ENCODE data around the gene GBE1. TPM values are rescaled to one million over a fixed set of nuclear protein-coding genes. Genes with fewer than 3 reads are reported as not detected.
A peak's percentile ranks its signal among the peaks of the same experiment; 100 is the strongest.

GBE1 gene
- 27.0 TPM for polyA plus RNA-seq (2013)

- Histone ChIP-seq H3K27ac (ENCODE audit: insufficient read depth in 1 of 2, low read depth in 1 of 2, low read length in 2 of 2, poor library complexity in 1 of 2, severe bottlenecking in 2 of 2) (peak within 1 kb of the TSS; percentile 95 to 97), H3K36me3 (ENCODE audit: control insufficient read depth in 4 of 4, insufficient read depth in 4 of 4, low read length in 3 of 4) (peaks cover 5 to 22% (median 7%) of the 10 kb centered on the region in 4 experiments), H3K9me3 (ENCODE audit: control extremely low read depth in 1 of 5, control insufficient read depth in 4 of 5, insufficient read depth in 2 of 5, low read depth in 1 of 5, low read length in 4 of 5) (peaks cover 0 to 7% (median 3%) of the 10 kb centered on the region in 5 experiments), H3K4me3 (ENCODE audit: control insufficient read depth in 1 of 7, extremely low read depth in 1 of 7, insufficient read depth in 4 of 7, low read depth in 2 of 7, low read length in 6 of 7) (peak within 1 kb of the TSS; percentile 60 to 94 (median 79)), H3K27me3 (replicated peaks in 2 of 5; ENCODE audit: control insufficient read depth in 4 of 5, insufficient read depth in 5 of 5, low read length in 4 of 5) (no peaks in the 10 kb centered on the region), H3K4me1 (ENCODE audit: control extremely low read depth in 1 of 4, control insufficient read depth in 4 of 4, insufficient read depth in 4 of 4, low read length in 3 of 4) (peaks cover 9 to 32% (median 27%) of the 10 kb centered on the region in 4 experiments)
- peak; percentile 96 to 99 (median 98) for DNase-seq
- ChIA-PET POLR2A (interaction anchor here (0.6 to 1.0 kb wide), 3 partner anchors 11 to 176 kb away, joined by 3 read pairs; no protein-coding TSS in a partner anchor), CTCF (interaction anchor here (0.8 to 1.6 kb wide), 5 partner anchors 12 to 103 kb away, joined by 3 to 4 read pairs (median 3); no protein-coding TSS in a partner anchor)
- under 1% methylated on average over 70 of the region's 88 CpGs for WGBS (ENCODE audit: insufficient coverage)
These were observed at the start of gene GBE1 for GRCh38 chr3:81760924-81761903. GBE1 (minus strand) TSS chr3:81761645; CDS start chr3:81761517, 128 bp downstream.

GRCh38 chr3:81808900-81809299, 47.5 kb upstream of the GBE1 start:
- Histone ChIP-seq H3K27me3 (replicated peaks in 2 of 5; ENCODE audit: control insufficient read depth in 4 of 5, insufficient read depth in 5 of 5, low read length in 4 of 5) (no peaks in the 10 kb centered on the region), H3K27ac (ENCODE audit: insufficient read depth in 1 of 2, low read depth in 1 of 2, low read length in 2 of 2, poor library complexity in 1 of 2, severe bottlenecking in 2 of 2) (no peak overlapping the region), H3K9me3 (ENCODE audit: control extremely low read depth in 1 of 5, control insufficient read depth in 4 of 5, insufficient read depth in 2 of 5, low read depth in 1 of 5, low read length in 4 of 5) (no peaks in the 10 kb centered on the region), H3K4me3 (ENCODE audit: control insufficient read depth in 1 of 7, extremely low read depth in 1 of 7, insufficient read depth in 4 of 7, low read depth in 2 of 7, low read length in 6 of 7) (no peak overlapping the region), H3K36me3 (ENCODE audit: control insufficient read depth in 4 of 4, insufficient read depth in 4 of 4, low read length in 3 of 4) (no peaks in the 10 kb centered on the region), H3K4me1 (ENCODE audit: control extremely low read depth in 1 of 4, control insufficient read depth in 4 of 4, insufficient read depth in 4 of 4, low read length in 3 of 4) (no peaks in the 10 kb centered on the region)
- CTCF ChIA-PET: no interaction called here
- no peak for DNase-seq
- WGBS (ENCODE audit: insufficient coverage): no CpG with 5 or more reads among the region's 2 CpGs
- POLR2A ChIA-PET: no interaction called here

GRCh38 chr3:81799403-81799802, 38.0 kb upstream of the GBE1 start:
- Histone ChIP-seq H3K9me3 (ENCODE audit: control extremely low read depth in 1 of 5, control insufficient read depth in 4 of 5, insufficient read depth in 2 of 5, low read depth in 1 of 5, low read length in 4 of 5) (no peaks in the 10 kb centered on the region), H3K36me3 (ENCODE audit: control insufficient read depth in 4 of 4, insufficient read depth in 4 of 4, low read length in 3 of 4) (no peaks in the 10 kb centered on the region), H3K27me3 (replicated peaks in 2 of 5; ENCODE audit: control insufficient read depth in 4 of 5, insufficient read depth in 5 of 5, low read length in 4 of 5) (no peaks in the 10 kb centered on the region), H3K27ac (ENCODE audit: insufficient read depth in 1 of 2, low read depth in 1 of 2, low read length in 2 of 2, poor library complexity in 1 of 2, severe bottlenecking in 2 of 2) (no peak overlapping the region), H3K4me3 (ENCODE audit: control insufficient read depth in 1 of 7, extremely low read depth in 1 of 7, insufficient read depth in 4 of 7, low read depth in 2 of 7, low read length in 6 of 7) (no peak overlapping the region), H3K4me1 (ENCODE audit: control extremely low read depth in 1 of 4, control insufficient read depth in 4 of 4, insufficient read depth in 4 of 4, low read length in 3 of 4) (no peaks in the 10 kb centered on the region)
- CTCF ChIA-PET: no interaction called here
- no peak for DNase-seq
- 73% methylated on average over 2 of the region's 4 CpGs for WGBS (ENCODE audit: insufficient coverage)
- POLR2A ChIA-PET: no interaction called here

GRCh38 chr3:81793410-81793809, 32.0 kb upstream of the GBE1 start:
- POLR2A ChIA-PET: no interaction called here

GRCh38 chr3:81790117-81790516, 28.7 kb upstream of the GBE1 start:
- 23% methylated on average over 2 of the region's 3 CpGs for WGBS (ENCODE audit: insufficient coverage)
- no peaks in the 10 kb centered on the region for H3K27me3 ChIP-seq (replicated peaks in 2 of 5; ENCODE audit: control insufficient read depth in 4 of 5, insufficient read depth in 5 of 5, low read length in 4 of 5)
- POLR2A ChIA-PET: no interaction called here

More at GRCh38 chr3:81793410-81793809, 32.0 kb upstream of the GBE1 start:
- Histone ChIP-seq H3K27me3 (replicated peaks in 2 of 5; ENCODE audit: control insufficient read depth in 4 of 5, insufficient read depth in 5 of 5, low read length in 4 of 5) (no peaks in the 10 kb centered on the region), H3K36me3 (ENCODE audit: control insufficient read depth in 4 of 4, insufficient read depth in 4 of 4, low read length in 3 of 4) (no peaks in the 10 kb centered on the region), H3K9me3 (ENCODE audit: control extremely low read depth in 1 of 5, control insufficient read depth in 4 of 5, insufficient read depth in 2 of 5, low read depth in 1 of 5, low read length in 4 of 5) (no peaks in the 10 kb centered on the region), H3K4me3 (ENCODE audit: control insufficient read depth in 1 of 7, extremely low read depth in 1 of 7, insufficient read depth in 4 of 7, low read depth in 2 of 7, low read length in 6 of 7) (no peak overlapping the region), H3K4me1 (ENCODE audit: control extremely low read depth in 1 of 4, control insufficient read depth in 4 of 4, insufficient read depth in 4 of 4, low read length in 3 of 4) (peaks cover 0 to 19% (median 11%) of the 10 kb centered on the region in 4 experiments), H3K27ac (ENCODE audit: insufficient read depth in 1 of 2, low read depth in 1 of 2, low read length in 2 of 2, poor library complexity in 1 of 2, severe bottlenecking in 2 of 2) (no peak overlapping the region)
- CTCF ChIA-PET: no interaction called here
- DNase-seq: no peak

GRCh38 chr3:81789691-81790090, 28.2 kb upstream of the GBE1 start:
- H3K36me3 ChIP-seq (ENCODE audit: control insufficient read depth in 4 of 4, insufficient read depth in 4 of 4, low read length in 3 of 4): no peaks in the 10 kb centered on the region
- peak; percentile 61 to 88 (median 85) for DNase-seq
- CTCF ChIA-PET: no interaction called here
- H3K9me3 ChIP-seq (ENCODE audit: control extremely low read depth in 1 of 5, control insufficient read depth in 4 of 5, insufficient read depth in 2 of 5, low read depth in 1 of 5, low read length in 4 of 5): no peaks in the 10 kb centered on the region
- H3K4me3 ChIP-seq (ENCODE audit: control insufficient read depth in 1 of 7, extremely low read depth in 1 of 7, insufficient read depth in 4 of 7, low read depth in 2 of 7, low read length in 6 of 7): no peak overlapping the region
- H3K27ac ChIP-seq (ENCODE audit: insufficient read depth in 1 of 2, low read depth in 1 of 2, low read length in 2 of 2, poor library complexity in 1 of 2, severe bottlenecking in 2 of 2): no peak overlapping the region
- H3K4me1 ChIP-seq (ENCODE audit: control extremely low read depth in 1 of 4, control insufficient read depth in 4 of 4, insufficient read depth in 4 of 4, low read length in 3 of 4): peaks cover 0 to 25% (median 13%) of the 10 kb centered on the region in 4 experiments
- no peaks in the 10 kb centered on the region for H3K27me3 ChIP-seq (replicated peaks in 2 of 5; ENCODE audit: control insufficient read depth in 4 of 5, insufficient read depth in 5 of 5, low read length in 4 of 5)
- POLR2A ChIA-PET: interaction anchor here (0.6 kb wide), 1 partner anchor 25 kb away, joined by 3 read pairs; no protein-coding TSS in a partner anchor

More at GRCh38 chr3:81790117-81790516, 28.7 kb upstream of the GBE1 start:
- no peak for DNase-seq
- H3K4me1 ChIP-seq (ENCODE audit: control extremely low read depth in 1 of 4, control insufficient read depth in 4 of 4, insufficient read depth in 4 of 4, low read length in 3 of 4): peaks cover 0 to 25% (median 13%) of the 10 kb centered on the region in 4 experiments
- no peak overlapping the region for H3K4me3 ChIP-seq (ENCODE audit: control insufficient read depth in 1 of 7, extremely low read depth in 1 of 7, insufficient read depth in 4 of 7, low read depth in 2 of 7, low read length in 6 of 7)
- no peak overlapping the region for H3K27ac ChIP-seq (ENCODE audit: insufficient read depth in 1 of 2, low read depth in 1 of 2, low read length in 2 of 2, poor library complexity in 1 of 2, severe bottlenecking in 2 of 2)
- CTCF ChIA-PET: no interaction called here
- no peaks in the 10 kb centered on the region for H3K36me3 ChIP-seq (ENCODE audit: control insufficient read depth in 4 of 4, insufficient read depth in 4 of 4, low read length in 3 of 4)
- H3K9me3 ChIP-seq (ENCODE audit: control extremely low read depth in 1 of 5, control insufficient read depth in 4 of 5, insufficient read depth in 2 of 5, low read depth in 1 of 5, low read length in 4 of 5): no peaks in the 10 kb centered on the region

- no peak overlapping the region for H3K4me3 ChIP-seq (ENCODE audit: control insufficient read depth in 1 of 7, extremely low read depth in 1 of 7, insufficient read depth in 4 of 7, low read depth in 2 of 7, low read length in 6 of 7)
- no peak overlapping the region for H3K27ac ChIP-seq (ENCODE audit: insufficient read depth in 1 of 2, low read depth in 1 of 2, low read length in 2 of 2, poor library complexity in 1 of 2, severe bottlenecking in 2 of 2)
- no peaks in the 10 kb centered on the region for H3K27me3 ChIP-seq (replicated peaks in 2 of 5; ENCODE audit: control insufficient read depth in 4 of 5, insufficient read depth in 5 of 5, low read length in 4 of 5)
- CTCF ChIA-PET: no interaction called here
- WGBS (ENCODE audit: insufficient coverage): no CpG with 5 or more reads among the region's 2 CpGs
- peak in 2 of 3 donors; percentile 58 to 66 for DNase-seq
- H3K36me3 ChIP-seq (ENCODE audit: control insufficient read depth in 4 of 4, insufficient read depth in 4 of 4, low read length in 3 of 4): no peaks in the 10 kb centered on the region
- POLR2A ChIA-PET: no interaction called here
- H3K9me3 ChIP-seq (ENCODE audit: control extremely low read depth in 1 of 5, control insufficient read depth in 4 of 5, insufficient read depth in 2 of 5, low read depth in 1 of 5, low read length in 4 of 5): no peaks in the 10 kb centered on the region
- peaks cover 0 to 25% (median 13%) of the 10 kb centered on the region in 4 experiments for H3K4me1 ChIP-seq (ENCODE audit: control extremely low read depth in 1 of 4, control insufficient read depth in 4 of 4, insufficient read depth in 4 of 4, low read length in 3 of 4)
These were observed 27.2 kb upstream of the GBE1 start for GRCh38 chr3:81788610-81789009.
